NCI-H2227 (cell line): ENCODE measurements around the gene PRSS56.
"Not testable (repeated sequence)": the region's sequence is repeated elsewhere in the genome, so short reads cannot be mapped to it uniquely, and the experiment has no call there.

Source experiments
- DNase-seq: peaks from one replicate; lab custom pipeline; 2025; ENCODE audit not compliant: unreplicated experiment; lab: John Stamatoyannopoulos, UW

The PRSS56 gene

DNA sequence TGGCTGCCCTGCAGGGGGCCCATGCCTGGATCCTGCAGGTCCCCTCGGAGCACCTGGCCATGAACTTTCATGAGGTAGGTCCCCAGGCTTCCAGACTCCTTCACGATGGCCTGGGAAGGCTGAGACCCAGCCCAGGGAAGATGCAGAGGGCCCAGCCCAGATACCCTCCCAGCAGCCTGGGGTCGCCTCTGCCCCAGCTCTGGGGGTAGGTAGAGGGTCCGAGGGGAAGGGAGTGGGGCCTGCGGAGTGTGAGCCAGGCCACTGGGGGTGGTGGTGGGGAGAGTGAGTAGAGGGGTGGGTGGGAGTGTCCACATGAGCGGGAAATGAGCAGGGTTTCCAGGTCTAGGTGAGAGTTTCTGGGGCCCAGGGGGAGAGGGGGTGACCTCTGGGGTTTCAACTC, 4.6 kb downstream of the PRSS56 start:
- no peak for DNase-seq

DNA sequence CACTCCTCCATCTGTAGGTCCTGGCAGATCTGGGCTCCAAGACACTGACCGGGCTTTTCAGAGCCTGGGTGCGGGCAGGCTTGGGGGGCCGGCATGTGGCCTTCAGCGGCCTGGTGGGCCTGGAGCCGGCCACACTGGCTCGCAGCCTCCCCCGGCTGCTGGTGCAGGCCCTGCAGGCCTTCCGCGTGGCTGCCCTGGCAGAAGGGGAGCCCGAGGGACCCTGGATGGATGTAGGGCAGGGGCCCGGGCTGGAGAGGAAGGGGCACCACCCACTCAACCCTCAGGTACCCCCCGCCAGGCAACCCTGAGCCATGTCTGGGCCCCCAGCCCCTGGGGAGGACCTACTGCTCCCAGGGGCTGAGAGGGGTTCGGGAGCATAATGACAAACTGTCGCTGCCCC, 5.0 kb downstream of the PRSS56 start:
- no peak for DNase-seq

DNA sequence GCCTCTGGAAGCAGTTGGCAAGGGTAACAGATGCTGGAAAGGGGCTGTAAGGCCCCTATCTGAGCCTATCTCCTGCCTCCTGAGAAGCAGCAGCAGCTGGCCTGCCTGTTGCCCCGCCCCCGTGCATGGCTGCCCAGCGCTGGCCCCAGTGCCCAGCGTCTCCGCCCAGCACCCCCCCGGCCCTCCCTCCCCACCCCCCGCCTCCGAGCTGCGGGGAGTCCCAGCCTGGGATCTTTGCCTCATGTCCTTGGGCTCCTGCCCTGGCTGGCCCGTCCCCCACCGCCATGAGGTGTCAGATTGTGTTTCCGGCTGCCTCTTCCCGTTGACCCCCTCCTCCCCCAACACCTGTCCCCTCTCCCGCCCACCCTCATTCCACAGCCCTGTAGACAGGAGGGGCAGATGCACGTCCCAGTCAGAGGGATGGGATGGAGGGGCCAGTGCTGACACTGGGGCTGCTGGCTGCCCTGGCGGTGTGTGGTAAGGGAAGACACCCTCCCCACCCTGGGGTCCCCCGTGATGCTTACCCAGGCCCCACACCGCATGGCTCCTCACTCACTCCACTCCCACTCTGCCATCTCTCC, 5.7 kb downstream of the PRSS56 start, which contains the start of gene CHRND:
Gene CHRND, plus strand, starts transcription at position 370 of the 581 bp plus-strand sequence. Its CDS starts 56 bp downstream, at position 426.
- peak; percentile 67 for DNase-seq

DNA sequence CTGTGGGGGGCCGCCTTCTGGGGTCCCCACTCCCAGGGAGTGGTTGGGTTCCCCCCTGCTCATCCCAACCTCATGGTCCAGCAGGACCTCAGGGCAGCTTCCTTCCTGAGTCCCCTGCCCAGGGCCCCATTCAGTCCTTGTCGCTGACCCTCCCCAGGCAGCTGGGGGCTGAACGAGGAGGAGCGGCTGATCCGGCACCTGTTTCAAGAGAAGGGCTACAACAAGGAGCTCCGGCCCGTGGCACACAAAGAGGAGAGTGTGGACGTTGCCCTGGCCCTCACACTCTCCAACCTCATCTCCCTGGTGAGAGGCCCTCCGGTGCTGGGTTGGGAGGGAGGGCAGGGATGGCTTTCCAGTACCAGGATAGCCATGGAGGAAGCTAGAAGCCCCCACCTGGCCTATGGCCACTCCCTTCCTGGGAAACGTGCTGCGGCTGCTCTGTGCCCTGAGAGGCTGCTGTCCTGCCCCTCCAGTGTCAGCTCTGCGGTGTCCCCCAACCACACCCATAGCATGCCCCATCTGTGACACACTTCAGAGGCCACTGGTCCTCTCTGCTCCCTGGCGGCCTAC, 6.3 kb downstream of the PRSS56 start:
- no peak for DNase-seq

DNA sequence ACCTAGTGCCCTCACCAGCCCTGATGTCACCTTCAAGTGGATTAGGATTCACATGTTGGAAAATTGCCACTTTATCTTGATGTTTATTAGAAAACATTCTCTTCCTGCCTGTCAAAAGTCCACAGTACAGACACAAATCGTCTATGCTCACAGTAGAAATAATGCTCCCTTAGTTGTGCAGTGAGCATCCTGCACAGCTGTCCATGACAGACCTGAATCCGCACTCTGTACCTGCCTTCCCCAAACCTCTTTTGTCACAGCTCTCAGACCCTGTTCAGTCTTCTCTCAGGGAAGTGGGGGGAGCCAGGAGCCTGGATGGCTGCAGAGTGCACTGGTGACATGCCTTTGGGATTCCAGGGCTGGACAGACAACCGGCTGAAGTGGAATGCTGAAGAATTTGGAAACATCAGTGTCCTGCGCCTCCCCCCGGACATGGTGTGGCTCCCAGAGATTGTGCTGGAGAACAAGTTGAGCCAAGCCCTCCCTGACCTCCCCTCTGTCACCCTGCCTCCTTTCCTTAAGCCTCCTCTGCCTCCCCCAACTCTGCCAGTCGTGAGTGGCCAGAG, 7.8 kb downstream of the PRSS56 start:
- DNase-seq: no peak

DNA sequence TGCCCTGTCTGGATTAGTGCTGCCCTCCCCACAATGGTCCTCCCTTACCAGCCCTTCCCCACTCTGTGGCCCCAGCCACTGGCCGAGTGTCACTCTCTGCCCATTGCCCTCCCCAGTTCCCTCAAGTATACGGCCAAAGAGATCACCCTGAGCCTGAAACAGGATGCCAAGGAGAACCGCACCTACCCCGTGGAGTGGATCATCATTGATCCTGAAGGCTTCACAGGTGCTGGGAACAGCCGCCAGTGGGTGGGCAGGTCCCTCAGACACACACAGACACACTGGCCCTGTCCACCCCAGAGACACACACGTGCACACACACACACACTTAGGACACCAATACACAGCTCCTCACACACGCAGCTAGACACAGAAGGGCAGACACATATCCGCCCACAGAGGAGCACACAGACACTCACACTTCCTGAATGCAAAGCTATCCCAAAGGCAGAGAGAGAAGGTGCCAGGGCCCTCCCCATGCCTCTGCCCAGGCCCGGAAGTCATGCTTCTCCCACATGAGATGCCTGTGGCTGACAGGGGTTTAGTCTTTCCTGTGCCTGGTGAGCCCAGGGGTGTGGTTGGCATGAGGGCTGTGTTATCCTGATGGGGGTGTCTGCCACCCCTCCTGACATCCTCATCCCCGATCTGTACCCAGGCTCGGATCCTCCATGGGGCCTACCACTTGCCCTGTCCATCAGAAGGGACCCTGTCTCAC, 8.7 kb downstream of the PRSS56 start:
- DNase-seq: no peak

DNA sequence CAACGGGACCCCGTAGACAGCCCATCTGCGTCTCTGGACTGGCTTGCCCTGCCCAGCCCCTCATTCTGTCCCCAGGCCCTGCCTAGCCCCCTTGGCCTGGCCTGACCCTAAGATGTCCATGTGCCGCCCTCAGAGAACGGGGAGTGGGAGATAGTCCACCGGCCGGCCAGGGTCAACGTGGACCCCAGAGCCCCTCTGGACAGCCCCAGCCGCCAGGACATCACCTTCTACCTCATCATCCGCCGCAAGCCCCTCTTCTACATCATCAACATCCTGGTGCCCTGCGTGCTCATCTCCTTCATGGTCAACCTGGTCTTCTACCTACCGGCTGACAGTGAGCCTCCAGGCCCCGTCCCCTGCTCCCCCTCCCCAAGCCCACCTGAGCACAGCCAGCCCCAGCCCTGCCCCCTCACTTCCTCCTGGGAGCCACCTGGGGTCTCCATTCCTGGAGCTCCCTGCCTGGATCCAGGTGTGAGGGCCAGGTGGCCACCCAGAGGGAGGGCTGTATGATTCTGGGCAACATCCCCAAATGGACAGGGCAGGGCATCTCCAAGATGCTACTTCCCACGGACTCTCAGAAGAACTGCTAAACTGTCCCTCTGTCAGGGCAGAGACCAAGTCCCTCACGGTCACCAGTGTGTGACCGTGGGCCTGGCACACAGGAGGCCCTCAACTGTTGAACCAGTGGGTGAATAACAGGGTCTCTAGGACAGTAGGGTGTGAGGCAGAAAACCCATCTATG, 9.8 kb downstream of the PRSS56 start:
- DNase-seq: no peak

DNA sequence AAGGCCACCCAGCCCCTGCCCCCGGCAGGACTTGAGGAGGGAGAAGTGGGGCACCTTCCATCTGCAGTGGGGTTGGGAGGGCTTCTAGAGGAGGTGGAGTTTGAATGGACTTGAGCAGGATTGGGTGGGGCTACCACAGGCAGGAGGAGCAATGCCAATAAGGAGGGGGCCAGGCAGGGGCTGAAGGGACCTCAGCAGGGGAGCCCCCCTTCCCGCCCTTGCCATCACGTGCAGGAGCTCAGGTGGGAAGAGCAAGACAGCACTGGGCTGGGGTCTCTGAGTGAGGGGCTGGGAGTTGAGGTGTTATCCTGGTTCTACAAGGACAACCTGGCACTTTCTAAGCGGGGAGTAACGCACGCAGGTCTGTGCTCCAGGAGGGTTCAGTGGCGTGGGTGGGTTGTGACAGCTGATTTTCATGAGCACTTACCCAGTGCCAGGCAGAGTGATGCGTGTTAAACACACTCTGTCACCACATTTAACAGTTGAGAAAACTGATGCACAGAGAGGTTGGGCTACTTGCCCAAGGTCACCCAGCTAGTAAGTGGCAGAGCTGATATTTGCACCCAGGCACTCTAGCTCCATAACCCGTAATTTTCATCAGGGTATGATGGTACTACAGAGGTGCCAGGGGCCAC, 10.6 kb downstream of the PRSS56 start:
- DNase-seq: no peak

DNA sequence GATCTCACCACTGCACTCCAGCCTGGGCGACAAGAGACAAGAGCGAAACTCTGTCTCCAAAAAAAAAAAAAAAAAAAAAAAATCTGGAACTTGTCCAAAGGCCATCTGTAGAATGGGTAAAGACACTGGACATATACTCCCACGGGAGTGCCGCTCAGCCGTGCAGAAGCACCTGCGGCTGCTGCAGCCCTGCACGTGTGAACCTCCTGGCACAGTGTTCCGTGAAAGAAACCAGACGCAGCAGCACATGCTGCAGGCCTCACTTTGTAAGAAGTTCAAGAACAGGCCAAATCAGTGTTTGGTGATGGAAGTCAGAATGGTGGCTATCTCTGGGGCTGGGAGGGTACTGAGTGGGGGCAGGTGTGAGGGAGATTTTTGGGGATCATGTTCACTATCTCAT, 12.2 kb downstream of the PRSS56 start:
- no peak for DNase-seq

DNA sequence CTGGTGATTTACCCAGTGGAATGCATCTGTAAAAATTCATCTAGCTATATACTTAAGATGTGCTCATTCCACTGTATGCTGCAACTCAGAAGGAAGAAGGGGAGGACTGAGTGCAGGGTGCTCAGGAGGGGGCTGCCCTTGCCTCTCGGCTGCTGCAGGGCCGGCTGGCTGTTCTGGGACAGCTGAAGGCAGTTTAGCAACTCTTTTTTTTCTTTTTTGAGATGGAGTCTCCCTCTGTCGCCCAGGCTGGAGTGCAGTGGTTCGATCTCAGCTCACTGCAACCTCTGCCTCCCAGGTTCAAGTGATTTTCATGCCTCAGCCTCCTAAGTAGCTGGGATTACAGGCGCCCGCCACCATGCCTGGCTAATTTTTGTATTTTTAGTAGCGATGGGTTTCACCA, 12.6 kb downstream of the PRSS56 start:
- not testable (repeated sequence) for DNase-seq

DNA sequence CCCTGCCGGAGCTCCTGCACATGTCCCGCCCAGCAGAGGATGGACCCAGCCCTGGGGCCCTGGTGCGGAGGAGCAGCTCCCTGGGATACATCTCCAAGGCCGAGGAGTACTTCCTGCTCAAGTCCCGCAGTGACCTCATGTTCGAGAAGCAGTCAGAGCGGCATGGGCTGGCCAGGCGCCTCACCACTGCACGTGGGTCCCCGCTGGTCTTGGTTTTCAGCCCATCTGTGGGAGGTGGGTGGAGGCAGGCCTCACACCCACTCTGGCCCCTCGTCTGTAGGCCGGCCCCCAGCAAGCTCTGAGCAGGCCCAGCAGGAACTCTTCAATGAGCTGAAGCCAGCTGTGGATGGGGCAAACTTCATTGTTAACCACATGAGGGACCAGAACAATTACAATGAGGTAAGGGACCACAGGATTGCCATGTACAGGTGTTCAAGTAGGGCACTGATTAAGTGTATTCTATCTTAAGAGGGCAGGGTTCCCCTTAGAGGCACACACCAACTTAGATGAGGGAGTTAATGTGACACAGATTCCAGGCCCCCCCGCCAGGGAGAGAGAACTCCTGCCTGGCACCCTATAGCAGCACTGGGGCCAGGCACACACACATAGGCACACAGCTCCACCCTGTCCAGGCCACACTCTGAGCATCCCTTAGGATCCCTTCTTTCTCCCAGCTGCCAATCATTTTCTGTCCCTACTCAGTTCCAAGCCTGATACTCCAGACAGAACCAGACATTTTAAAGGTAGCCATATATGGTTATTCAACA, 13.9 kb downstream of the PRSS56 start:
- DNase-seq: no peak

DNA sequence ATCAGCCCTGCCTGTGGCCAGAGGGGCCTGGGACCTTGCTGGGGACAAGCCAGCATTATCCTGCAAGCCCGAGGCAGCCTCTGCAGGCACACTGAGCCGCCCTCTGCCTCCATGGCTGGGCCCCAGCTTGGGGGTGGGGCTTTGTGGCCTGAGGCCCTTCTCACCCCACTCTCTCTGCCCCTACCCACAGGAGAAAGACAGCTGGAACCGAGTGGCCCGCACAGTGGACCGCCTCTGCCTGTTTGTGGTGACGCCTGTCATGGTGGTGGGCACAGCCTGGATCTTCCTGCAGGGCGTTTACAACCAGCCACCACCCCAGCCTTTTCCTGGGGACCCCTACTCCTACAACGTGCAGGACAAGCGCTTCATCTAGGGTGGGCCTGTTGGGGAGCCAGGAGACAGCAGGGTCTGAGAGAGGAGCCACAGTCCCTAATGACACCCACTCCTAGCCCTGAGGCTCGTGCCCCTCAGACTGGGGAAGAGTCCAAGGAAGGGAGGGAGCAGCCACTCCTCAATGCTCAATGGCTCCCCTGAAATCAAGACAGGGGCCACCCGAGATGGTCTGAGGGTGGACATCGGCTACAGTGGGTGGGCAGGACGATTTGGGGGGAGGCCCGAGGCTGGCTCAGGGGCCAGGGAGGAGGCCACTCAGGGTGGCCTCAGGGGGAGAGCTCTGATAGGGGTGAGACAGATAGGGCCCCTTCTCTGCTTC, 14.9 kb downstream of the PRSS56 start:
- no peak for DNase-seq

DNA sequence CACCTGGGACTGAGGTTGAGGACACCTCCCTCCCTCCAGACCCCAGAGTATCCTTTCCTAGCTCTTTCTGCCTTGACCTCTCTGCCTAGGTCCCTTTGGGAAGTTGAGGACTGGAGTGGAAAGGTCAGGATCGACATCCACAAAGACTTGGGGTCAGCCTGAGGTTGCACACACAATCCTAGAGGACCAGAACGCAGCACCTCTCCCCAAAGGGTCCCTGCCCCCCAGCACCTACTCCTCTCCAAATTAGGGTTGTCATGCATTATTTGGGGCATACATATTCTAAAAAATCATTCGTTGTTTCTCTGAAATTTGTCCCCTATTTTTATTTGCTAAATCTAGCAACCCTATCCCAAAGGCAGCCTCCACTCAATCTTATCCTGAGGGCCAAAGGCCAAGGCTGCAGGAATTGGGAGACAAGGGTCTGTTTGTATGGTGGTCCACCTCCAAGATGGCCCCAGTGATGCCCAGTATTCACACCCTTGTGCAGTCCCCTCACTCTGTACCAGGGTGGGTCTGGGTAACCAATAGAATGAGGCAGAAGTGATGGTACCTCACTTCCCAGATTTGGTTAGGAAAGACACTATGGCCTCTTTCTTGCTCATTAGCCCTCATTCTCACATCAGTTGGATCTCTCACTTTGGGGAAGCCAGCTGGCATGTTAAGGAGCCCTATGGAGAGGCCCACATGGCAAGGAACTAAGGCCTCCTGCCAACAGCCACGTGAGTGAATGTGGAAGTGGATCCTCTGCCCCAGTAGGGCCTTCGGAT, 15.8 kb downstream of the PRSS56 start:
- no peak for DNase-seq

DNA sequence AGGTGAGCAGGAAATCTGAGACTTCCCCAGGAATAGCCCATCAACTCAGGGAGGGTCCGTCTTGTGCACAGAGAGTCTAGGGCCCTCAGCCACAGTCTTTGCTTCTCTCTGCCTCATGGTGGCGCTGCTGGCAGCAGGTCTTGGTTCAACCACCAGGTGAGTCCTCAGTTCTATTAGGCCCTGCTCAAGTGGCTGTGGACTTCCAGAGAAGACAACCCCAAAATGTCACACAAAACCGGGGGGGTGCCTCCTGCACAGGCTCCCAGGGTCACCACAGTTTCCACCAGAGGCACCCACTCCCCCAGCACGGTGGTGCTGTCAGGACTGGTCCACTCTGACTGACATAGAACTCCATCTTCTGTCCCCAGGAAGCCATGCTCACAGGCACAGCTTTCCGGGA, 16.9 kb downstream of the PRSS56 start:
- no peak for DNase-seq

DNA sequence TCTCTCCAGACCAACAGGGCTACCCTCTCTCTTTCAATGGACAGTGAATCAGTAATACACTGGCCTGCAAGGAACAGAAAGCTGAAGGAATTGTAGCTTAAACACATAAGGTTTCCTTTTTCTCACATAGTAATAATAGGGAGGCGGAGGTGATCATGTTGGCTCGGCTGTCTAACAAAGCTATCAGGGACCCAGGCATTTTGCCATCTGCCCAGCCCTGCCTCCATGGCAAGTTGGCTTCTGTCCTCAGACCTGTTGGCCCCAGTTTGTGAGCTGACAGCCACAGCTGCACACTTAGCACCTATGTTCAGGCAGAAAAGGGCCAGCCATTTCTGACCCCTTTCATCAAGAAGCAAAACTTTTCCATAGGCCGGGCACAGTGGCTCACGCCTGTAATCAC, 17.3 kb downstream of the PRSS56 start:
- DNase-seq: no peak

DNA sequence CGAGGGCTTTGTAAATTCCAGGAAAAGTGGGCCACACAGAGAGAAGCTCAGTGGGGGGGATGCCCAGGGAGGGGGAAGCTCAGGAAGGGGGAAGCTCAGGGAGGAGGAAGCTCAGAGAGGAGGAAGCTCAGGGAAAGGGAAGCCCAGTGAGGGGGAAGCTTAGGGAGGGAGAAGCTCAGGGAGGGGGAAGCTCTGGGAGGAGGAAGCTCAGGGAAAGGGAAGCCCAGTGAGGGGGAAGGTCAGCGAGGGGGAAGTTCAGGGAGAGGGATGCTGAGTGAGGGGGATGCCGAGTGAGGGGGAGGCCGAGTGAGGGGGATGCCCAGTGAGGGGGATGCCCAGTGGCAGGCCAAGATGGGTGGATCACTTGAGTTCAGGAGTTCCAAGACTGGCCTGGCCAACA, 18.5 kb downstream of the PRSS56 start:
- no peak for DNase-seq

DNA sequence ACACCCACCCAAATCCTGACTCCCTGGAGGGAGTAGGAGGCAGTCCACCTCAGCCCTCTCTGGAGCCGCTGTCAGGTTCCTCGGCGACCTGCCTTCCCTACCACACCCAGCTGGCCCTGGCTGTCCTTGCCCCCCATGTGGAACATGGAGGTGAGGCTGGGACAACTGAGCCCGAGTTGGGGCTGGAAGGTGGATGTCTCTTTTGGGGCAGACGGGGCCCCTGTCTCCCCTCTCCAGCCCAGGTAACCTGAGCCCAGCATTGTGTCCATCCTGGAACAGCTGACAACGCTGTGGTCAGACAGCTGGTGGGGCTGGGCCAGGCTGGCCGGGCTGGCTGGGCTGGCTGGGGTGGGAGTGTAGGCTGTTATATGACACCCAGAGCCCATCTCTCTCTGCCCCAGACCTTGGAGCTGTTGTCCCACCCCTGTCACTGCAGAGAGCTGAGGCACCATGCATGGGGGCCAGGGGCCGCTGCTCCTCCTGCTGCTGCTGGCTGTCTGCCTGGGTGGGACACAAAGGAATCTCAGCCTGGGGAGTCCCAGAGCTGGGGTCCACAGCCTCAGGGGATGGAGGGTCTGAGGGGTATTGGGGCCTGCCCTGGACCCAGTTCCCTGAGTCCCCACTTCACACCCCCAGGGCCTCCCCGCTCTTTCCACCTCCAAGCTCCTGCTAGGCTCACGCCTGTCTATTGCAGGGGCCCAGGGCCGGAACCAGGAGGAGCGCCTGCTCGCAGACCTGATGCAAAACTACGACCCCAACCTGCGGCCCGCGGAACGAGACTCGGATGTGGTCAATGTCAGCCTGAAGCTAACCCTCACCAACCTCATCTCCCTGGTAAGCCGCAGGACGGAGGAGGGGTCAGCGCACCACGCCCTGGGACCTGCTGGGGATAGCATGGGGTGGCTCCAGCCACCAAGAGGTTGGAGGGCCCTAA, 19.4 kb downstream of the PRSS56 start, which contains the start of gene CHRNG:
Gene CHRNG, plus strand, starts transcription at position 395 of the 934 bp plus-strand sequence. Its CDS starts 56 bp downstream, at position 451.
- DNase-seq: no peak
